ENCODE measurements around the gene ASAP3. TPM values are rescaled to one million over a fixed set of nuclear protein-coding genes. Genes with fewer than 3 reads are reported as not detected.

Gene ASAP3
- total and polyA plus RNA-seq, 2 experiments from 2014 or later = 28.8 to 45.1 TPM

GRCh38 chr1:23444104-23444533, 39.9 kb downstream of the ASAP3 start:
- peak; percentile 73 for DNase-seq (ENCODE audit: low spot score)
- H3K4me3 ChIP-seq = no peak overlapping the region
- H3K4me1 ChIP-seq (ENCODE audit: insufficient read depth) = no peaks in the 10 kb centered on the region
- H3K27ac ChIP-seq = no peak overlapping the region
- no peaks in the 10 kb centered on the region for H3K9me3 ChIP-seq (ENCODE audit: low read depth)
- H3K27me3 ChIP-seq = no peaks in the 10 kb centered on the region
- no peak overlapping the region for H3K4me2 ChIP-seq
- TF ChIP-seq EZH2phosphoT487 (IDR thresholded peaks at IDR 0.05; ENCODE audit: low read depth, severe bottlenecking, unreplicated experiment) = no peak
- TF ChIP-seq CTCF (IDR thresholded peaks at IDR 0.05; ENCODE audit: poor library complexity) = no peak
- TF ChIP-seq EZH2 (IDR thresholded peaks at IDR 0.05; ENCODE audit: borderline replicate concordance) = no peak
- H3K36me3 ChIP-seq (replicated peaks; ENCODE audit: insufficient read depth, low read depth) = no peaks in the 10 kb centered on the region
- H3K9me2 ChIP-seq (replicated peaks; ENCODE audit: insufficient read depth) = no peaks in the 10 kb centered on the region
- no peaks in the 10 kb centered on the region for H4K20me1 ChIP-seq (ENCODE audit: insufficient read depth, poor library complexity, severe bottlenecking)
- H2AFZ ChIP-seq = no peak overlapping the region
- H3K79me2 ChIP-seq = no peaks in the 10 kb centered on the region
- 91% methylated on average over 4 of the region's 4 CpGs for WGBS (ENCODE audit: low lambda C conversion rate, missing lambda C conversion rate)

GRCh38 chr1:23442751-23443150, 41.2 kb downstream of the ASAP3 start:
- DNase-seq (ENCODE audit: low spot score) = no peak
- Histone ChIP-seq H3K27me3 (no peaks in the 10 kb centered on the region), H3K4me1 (ENCODE audit: insufficient read depth) (no peaks in the 10 kb centered on the region), H4K20me1 (ENCODE audit: insufficient read depth, poor library complexity, severe bottlenecking) (no peaks in the 10 kb centered on the region), H3K36me3 (replicated peaks; ENCODE audit: insufficient read depth, low read depth) (no peaks in the 10 kb centered on the region), H3K79me2 (no peaks in the 10 kb centered on the region), H3K4me2 (no peak overlapping the region), H3K27ac (no peak overlapping the region), H3K4me3 (no peak overlapping the region), H2AFZ (no peak overlapping the region), H3K9me2 (replicated peaks; ENCODE audit: insufficient read depth) (no peaks in the 10 kb centered on the region), H3K9me3 (ENCODE audit: low read depth) (no peaks in the 10 kb centered on the region)
- WGBS (ENCODE audit: low lambda C conversion rate, missing lambda C conversion rate) = 91% methylated on average over 3 of the region's 3 CpGs
- no peak for TF ChIP-seq EZH2 (IDR thresholded peaks at IDR 0.05; ENCODE audit: borderline replicate concordance)
- no peak for TF ChIP-seq EZH2phosphoT487 (IDR thresholded peaks at IDR 0.05; ENCODE audit: low read depth, severe bottlenecking, unreplicated experiment)
- TF ChIP-seq CTCF (IDR thresholded peaks at IDR 0.05; ENCODE audit: poor library complexity) = no peak

- H4K20me1 ChIP-seq (ENCODE audit: insufficient read depth, poor library complexity, severe bottlenecking) = no peaks in the 10 kb centered on the region
- H3K4me3 ChIP-seq = no peak overlapping the region
- no peak overlapping the region for H3K4me2 ChIP-seq
- WGBS (ENCODE audit: low lambda C conversion rate, missing lambda C conversion rate) = 97% methylated on average over 8 of the region's 8 CpGs
- H3K27me3 ChIP-seq = no peaks in the 10 kb centered on the region
- H2AFZ ChIP-seq = no peak overlapping the region
- H3K9me2 ChIP-seq (replicated peaks; ENCODE audit: insufficient read depth) = no peaks in the 10 kb centered on the region
- DNase-seq (ENCODE audit: low spot score) = no peak
- no peaks in the 10 kb centered on the region for H3K36me3 ChIP-seq (replicated peaks; ENCODE audit: insufficient read depth, low read depth)
- TF ChIP-seq EZH2 (IDR thresholded peaks at IDR 0.05; ENCODE audit: borderline replicate concordance) (no peak), EZH2phosphoT487 (IDR thresholded peaks at IDR 0.05; ENCODE audit: low read depth, severe bottlenecking, unreplicated experiment) (no peak), CTCF (IDR thresholded peaks at IDR 0.05; ENCODE audit: poor library complexity) (no peak)
- no peaks in the 10 kb centered on the region for H3K79me2 ChIP-seq
- no peaks in the 10 kb centered on the region for H3K9me3 ChIP-seq (ENCODE audit: low read depth)
- no peak overlapping the region for H3K27ac ChIP-seq
- no peaks in the 10 kb centered on the region for H3K4me1 ChIP-seq (ENCODE audit: insufficient read depth)
Measured at GRCh38 chr1:23441446-23442148, 42.4 kb downstream of the ASAP3 start.

All from hepatocyte (in vitro differentiated cells).